Upper lobe of left lung (tissue), 4 donors: Measurements from ENCODE around the gene BMP6.

ENCODE experiments used
- POLR2AphosphoS5 ChIP-seq, 2 donors: sonication (generic); formaldehyde crosslinking; IDR thresholded peaks; one replicate each; pipeline ENCODE4 v1.5.1; 2017; ENCODE audit warnings: antibody characterized with exemption in 2 of 2
- TF ChIP-seq, protein P1 (sequence below), 6 experiments: fragments of 450-650 bp in 4 of 6; fragments of 200-600 bp in 2 of 6; sonication (generic) in 2 of 6; IDR thresholded peaks; one replicate each; pipeline ENCODE4 v1.5.1; 2016 to 2019; ENCODE audit warnings: antibody characterized with exemption in 6 of 6

DNA sequence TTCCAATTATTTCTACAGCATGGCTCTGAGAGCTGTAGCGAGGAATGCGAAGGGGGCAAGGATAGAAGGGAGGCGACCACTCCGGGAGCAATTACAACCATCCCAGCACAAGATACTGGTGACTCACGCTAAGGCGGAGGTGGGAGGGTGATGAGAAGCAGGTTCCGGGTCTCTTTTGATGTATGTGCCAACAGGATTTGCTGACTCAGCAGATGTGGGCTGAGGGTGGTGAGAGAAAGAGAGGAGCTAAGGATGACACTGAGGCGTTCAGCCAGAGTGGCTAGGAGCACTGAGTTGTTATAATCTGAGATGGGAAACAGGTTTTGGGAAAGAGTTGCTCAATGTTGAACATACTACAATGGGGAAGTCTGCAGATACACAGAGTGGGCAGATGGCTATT lies 194.0 kb downstream of the BMP6 start:
- no peak for TF ChIP-seq POLR2AphosphoS5 (IDR thresholded peaks at IDR 0.05)
- TF ChIP-seq, protein P1, sequence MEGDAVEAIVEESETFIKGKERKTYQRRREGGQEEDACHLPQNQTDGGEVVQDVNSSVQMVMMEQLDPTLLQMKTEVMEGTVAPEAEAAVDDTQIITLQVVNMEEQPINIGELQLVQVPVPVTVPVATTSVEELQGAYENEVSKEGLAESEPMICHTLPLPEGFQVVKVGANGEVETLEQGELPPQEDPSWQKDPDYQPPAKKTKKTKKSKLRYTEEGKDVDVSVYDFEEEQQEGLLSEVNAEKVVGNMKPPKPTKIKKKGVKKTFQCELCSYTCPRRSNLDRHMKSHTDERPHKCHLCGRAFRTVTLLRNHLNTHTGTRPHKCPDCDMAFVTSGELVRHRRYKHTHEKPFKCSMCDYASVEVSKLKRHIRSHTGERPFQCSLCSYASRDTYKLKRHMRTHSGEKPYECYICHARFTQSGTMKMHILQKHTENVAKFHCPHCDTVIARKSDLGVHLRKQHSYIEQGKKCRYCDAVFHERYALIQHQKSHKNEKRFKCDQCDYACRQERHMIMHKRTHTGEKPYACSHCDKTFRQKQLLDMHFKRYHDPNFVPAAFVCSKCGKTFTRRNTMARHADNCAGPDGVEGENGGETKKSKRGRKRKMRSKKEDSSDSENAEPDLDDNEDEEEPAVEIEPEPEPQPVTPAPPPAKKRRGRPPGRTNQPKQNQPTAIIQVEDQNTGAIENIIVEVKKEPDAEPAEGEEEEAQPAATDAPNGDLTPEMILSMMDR (IDR thresholded peaks at IDR 0.05), result no peak
